Neural progenitor cell (in vitro differentiated cells): ENCODE results near the gene NXPH2.

Source experiments
- CTCF ChIP-seq: fragments of 200-600 bp; sonication (generic); IDR thresholded peaks from 2 replicates; pipeline ENCODE4 v1.5.1; 2017; ENCODE audit warnings: antibody characterized with exemption, mild to moderate bottlenecking
- EZH2 ChIP-seq: fragments of 200-600 bp; sonication (generic); IDR thresholded peaks from 2 replicates; pipeline ENCODE4 v1.6.1; 2017; ENCODE audit warnings: antibody characterized with exemption, mild to moderate bottlenecking, moderate library complexity

GRCh38 chr2:138818556-138818955 is 38.4 kb upstream of the NXPH2 start:
- no peak for TF ChIP-seq CTCF
- TF ChIP-seq EZH2 = no peak
